Neural progenitor cell (in vitro differentiated cells): ENCODE data around the gene EEF2KMT. TPM values are rescaled to one million over a fixed set of nuclear protein-coding genes. Genes with fewer than 3 reads are reported as not detected.
"Not testable (repeated sequence)": the region's sequence is repeated elsewhere in the genome, so short reads cannot be mapped to it uniquely, and the experiment has no call there.

ENCODE experiments used
- DNase-seq: peaks from one replicate; pipeline ENCODE4 v3.0.0-alpha.2; 2016; ENCODE audit warnings: low spot score
- H2AFZ ChIP-seq: fragments of 200-600 bp; sonication (generic); replicated peaks from 2 replicates; pipeline ENCODE4 v1.6.1; 2016; ENCODE audit warnings: antibody characterized with exemption
- H3F3A ChIP-seq: fragments of 200-600 bp; sonication (generic); 2 replicates; pipeline ENCODE4 v1.6.1; 2016; ENCODE audit warnings: antibody characterized with exemption, low read depth
- H3K27ac ChIP-seq: fragments of 200-600 bp; sonication (generic); 2 replicates; pipeline ENCODE4 v1.5.1; 2016; ENCODE audit warnings: mild to moderate bottlenecking
- H3K27me3 ChIP-seq: fragments of 200-600 bp; sonication (generic); 2 replicates; pipeline ENCODE4 v1.6.1; 2016; ENCODE audit warnings: mild to moderate bottlenecking, moderate library complexity
- H3K36me3 ChIP-seq: fragments of 200-600 bp; sonication (generic); 2 replicates; pipeline ENCODE4 v1.5.1; 2016
- H3K4me1 ChIP-seq: fragments of 200-600 bp; sonication (generic); 2 replicates; pipeline ENCODE4 v1.6.1; 2016; ENCODE audit warnings: mixed run types
- H3K4me2 ChIP-seq: fragments of 200-600 bp; sonication (generic); 2 replicates; pipeline ENCODE4 v1.6.1; 2016
- H3K4me3 ChIP-seq: fragments of 200-600 bp; sonication (generic); 2 replicates; pipeline ENCODE4 v1.5.1; 2016
- H3K79me2 ChIP-seq: fragments of 200-600 bp; sonication (generic); 2 replicates; pipeline ENCODE4 v1.6.1; 2016; ENCODE audit warnings: low read depth
- H3K9ac ChIP-seq: fragments of 200-600 bp; sonication (generic); 2 replicates; pipeline ENCODE4 v1.6.1; 2016
- H3K9me3 ChIP-seq: fragments of 200-600 bp; sonication (generic); 2 replicates; pipeline ENCODE4 v1.5.1; 2016; ENCODE audit warnings: low read depth
- H4K20me1 ChIP-seq: fragments of 200-600 bp; sonication (generic); 2 replicates; pipeline ENCODE4 v1.6.1; 2016; ENCODE audit warnings: low read depth
- H3K27ac Mint-ChIP-seq: 3 replicates; pipeline ENCODE4 v1.8.0; 2021; ENCODE audit warnings: mixed read lengths
- H3K27me3 Mint-ChIP-seq: 2 replicates; pipeline ENCODE4 v1.8.0; 2022; ENCODE audit warnings: low read depth, mild to moderate bottlenecking, inconsistent platforms, moderate library complexity, mixed read lengths; ENCODE audit not compliant: insufficient read depth
- H3K36me3 Mint-ChIP-seq: 3 replicates; pipeline ENCODE4 v1.8.0; 2021; ENCODE audit warnings: mixed read lengths
- H3K4me1 Mint-ChIP-seq: 3 replicates; pipeline ENCODE4 v1.8.0; 2021; ENCODE audit warnings: mixed read lengths
- H3K4me3 Mint-ChIP-seq: 3 replicates; pipeline ENCODE4 v1.8.0; 2021; ENCODE audit warnings: mild to moderate bottlenecking, moderate library complexity, mixed read lengths
- H3K9me3 Mint-ChIP-seq: 3 replicates; pipeline ENCODE4 v1.8.0; 2020; ENCODE audit warnings: mixed read lengths
- EZH2 ChIP-seq: fragments of 200-600 bp; sonication (generic); IDR thresholded peaks from 2 replicates; pipeline ENCODE4 v1.6.1; 2017; ENCODE audit warnings: antibody characterized with exemption, mild to moderate bottlenecking, moderate library complexity
- EZH2phosphoT487 ChIP-seq: fragments of 200-600 bp; sonication (generic); IDR thresholded peaks from 2 replicates; pipeline ENCODE4 v1.6.1; 2017; ENCODE audit warnings: antibody characterized with exemption
- total RNA-seq: library from RNA; depleted of rRNA; stranded (reverse); fragments of >200 nt; gene quantifications from 2 replicates; pipeline ENCODE4 v1.2.3, GENCODE V29; 2015; ENCODE audit warnings: low replicate concordance
- TF ChIP-seq, protein P1 (sequence below): fragments of 200-600 bp; sonication (generic); IDR thresholded peaks from 2 replicates; pipeline ENCODE4 v1.5.1; 2017; ENCODE audit warnings: antibody characterized with exemption, mild to moderate bottlenecking

Gene EEF2KMT
- total RNA-seq, 1 donor from 2014 or later, result 4.1 TPM

DNA sequence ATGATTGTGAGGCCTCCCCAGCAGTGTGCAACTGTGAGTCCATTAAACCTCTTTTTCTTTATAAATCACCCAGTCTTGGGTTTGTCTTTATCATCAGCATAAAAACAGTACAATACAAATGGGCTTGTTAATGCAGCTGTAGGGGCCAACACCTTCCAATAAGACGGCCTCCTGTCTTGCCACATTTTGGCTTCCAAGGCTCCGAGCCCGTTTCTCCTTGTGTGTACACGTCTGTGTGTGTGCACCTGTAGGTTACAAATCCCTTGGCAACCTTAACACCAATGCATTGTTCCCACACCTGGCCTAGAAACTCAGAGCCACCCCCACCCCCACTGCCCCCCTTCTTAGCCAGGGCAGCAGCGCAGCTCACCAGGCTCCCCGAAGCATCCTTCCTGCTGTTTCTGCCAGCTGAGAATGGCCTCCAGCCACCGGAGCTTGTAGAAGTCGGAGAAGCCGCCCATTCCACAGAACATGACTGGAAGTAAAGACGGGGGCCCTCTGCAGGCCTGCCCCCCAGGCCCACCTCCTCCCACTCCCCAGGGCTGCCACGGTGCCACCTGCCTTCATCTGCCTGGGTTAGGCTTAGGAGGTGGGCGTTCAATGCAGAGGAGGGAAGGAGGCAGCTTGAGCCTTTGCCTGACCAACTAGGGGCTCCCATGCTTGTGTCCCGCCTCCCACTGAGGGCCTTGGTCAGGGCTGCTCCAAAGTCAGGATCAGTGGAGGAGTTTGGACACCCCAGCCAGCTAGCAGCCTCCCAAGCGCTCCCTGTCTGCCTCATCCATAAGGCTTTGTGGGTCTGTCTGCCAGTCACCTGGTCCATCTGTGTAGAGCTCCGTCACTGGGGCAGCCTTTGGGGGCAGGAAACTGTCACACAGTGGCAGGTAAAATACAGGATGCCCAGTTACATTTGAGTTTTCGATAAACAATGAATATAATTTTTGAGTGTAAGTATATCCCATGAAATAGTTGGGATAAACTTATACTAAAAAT lies 42.4 kb downstream of the EEF2KMT start:
- no peak overlapping the region for H3K27ac Mint-ChIP-seq

DNA sequence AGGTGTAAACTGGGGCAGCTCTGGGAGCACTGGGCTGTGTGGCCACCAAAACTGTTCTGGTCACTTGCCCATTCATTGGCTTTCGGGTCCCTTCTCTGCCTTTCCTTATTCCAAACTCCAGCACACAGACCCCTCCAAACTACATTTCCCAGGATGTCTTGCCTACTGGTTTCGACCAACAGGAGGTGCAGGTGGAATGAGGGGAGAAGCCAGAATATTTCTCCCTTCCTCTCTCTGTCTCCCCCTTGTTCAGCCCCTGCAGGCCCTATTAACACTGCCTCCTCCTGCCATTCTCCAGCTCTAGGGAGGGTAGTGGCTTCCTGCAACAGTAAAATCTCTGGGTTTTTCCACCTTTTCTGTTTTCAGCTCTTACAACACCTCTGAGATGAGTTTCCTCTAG lies 50.7 kb downstream of the EEF2KMT start:
- H3K36me3 ChIP-seq, result no peaks in the 10 kb centered on the region
- no peak overlapping the region for H3K27ac ChIP-seq
- H3K4me2 ChIP-seq, result no peak overlapping the region
- H3K4me1 ChIP-seq, result no peaks in the 10 kb centered on the region
- Mint-ChIP-seq H3K36me3 (no peaks in the 10 kb centered on the region), H3K27me3 (no peaks in the 10 kb centered on the region), H3K4me1 (no peaks in the 10 kb centered on the region), H3K9me3 (no peaks in the 10 kb centered on the region), H3K27ac (no peak overlapping the region), H3K4me3 (no peak overlapping the region)
- no peaks in the 10 kb centered on the region for H3K79me2 ChIP-seq
- no peaks in the 10 kb centered on the region for H3F3A ChIP-seq
- H2AFZ ChIP-seq, result no peak overlapping the region
- no peaks in the 10 kb centered on the region for H4K20me1 ChIP-seq
- no peak overlapping the region for H3K9ac ChIP-seq
- TF ChIP-seq EZH2phosphoT487 (no peak), EZH2 (no peak)
- no peaks in the 10 kb centered on the region for H3K9me3 ChIP-seq
- no peak for DNase-seq
- H3K27me3 ChIP-seq, result no peaks in the 10 kb centered on the region
- no peak overlapping the region for H3K4me3 ChIP-seq

More for the DNA sequence above, 42.4 kb downstream of the EEF2KMT start:
- H3K36me3 Mint-ChIP-seq, result no peaks in the 10 kb centered on the region
- Histone ChIP-seq H3K4me1 (peaks cover 18% of the 10 kb centered on the region), H3K4me2 (no peak overlapping the region), H2AFZ (no peak overlapping the region), H3K4me3 (no peak overlapping the region), H3K9me3 (no peaks in the 10 kb centered on the region), H3K27me3 (no peaks in the 10 kb centered on the region), H3F3A (peaks cover 23% of the 10 kb centered on the region), H4K20me1 (no peaks in the 10 kb centered on the region), H3K27ac (no peak overlapping the region), H3K79me2 (no peaks in the 10 kb centered on the region), H3K9ac (no peak overlapping the region), H3K36me3 (no peaks in the 10 kb centered on the region)
- peaks cover 2% of the 10 kb centered on the region for H3K27me3 Mint-ChIP-seq
- no peak for DNase-seq
- peaks cover 4% of the 10 kb centered on the region for H3K4me1 Mint-ChIP-seq
- H3K9me3 Mint-ChIP-seq, result no peaks in the 10 kb centered on the region
- no peak overlapping the region for H3K4me3 Mint-ChIP-seq
- TF ChIP-seq, protein P1, sequence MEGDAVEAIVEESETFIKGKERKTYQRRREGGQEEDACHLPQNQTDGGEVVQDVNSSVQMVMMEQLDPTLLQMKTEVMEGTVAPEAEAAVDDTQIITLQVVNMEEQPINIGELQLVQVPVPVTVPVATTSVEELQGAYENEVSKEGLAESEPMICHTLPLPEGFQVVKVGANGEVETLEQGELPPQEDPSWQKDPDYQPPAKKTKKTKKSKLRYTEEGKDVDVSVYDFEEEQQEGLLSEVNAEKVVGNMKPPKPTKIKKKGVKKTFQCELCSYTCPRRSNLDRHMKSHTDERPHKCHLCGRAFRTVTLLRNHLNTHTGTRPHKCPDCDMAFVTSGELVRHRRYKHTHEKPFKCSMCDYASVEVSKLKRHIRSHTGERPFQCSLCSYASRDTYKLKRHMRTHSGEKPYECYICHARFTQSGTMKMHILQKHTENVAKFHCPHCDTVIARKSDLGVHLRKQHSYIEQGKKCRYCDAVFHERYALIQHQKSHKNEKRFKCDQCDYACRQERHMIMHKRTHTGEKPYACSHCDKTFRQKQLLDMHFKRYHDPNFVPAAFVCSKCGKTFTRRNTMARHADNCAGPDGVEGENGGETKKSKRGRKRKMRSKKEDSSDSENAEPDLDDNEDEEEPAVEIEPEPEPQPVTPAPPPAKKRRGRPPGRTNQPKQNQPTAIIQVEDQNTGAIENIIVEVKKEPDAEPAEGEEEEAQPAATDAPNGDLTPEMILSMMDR, result no peak
- TF ChIP-seq EZH2 (no peak), EZH2phosphoT487 (no peak)

DNA sequence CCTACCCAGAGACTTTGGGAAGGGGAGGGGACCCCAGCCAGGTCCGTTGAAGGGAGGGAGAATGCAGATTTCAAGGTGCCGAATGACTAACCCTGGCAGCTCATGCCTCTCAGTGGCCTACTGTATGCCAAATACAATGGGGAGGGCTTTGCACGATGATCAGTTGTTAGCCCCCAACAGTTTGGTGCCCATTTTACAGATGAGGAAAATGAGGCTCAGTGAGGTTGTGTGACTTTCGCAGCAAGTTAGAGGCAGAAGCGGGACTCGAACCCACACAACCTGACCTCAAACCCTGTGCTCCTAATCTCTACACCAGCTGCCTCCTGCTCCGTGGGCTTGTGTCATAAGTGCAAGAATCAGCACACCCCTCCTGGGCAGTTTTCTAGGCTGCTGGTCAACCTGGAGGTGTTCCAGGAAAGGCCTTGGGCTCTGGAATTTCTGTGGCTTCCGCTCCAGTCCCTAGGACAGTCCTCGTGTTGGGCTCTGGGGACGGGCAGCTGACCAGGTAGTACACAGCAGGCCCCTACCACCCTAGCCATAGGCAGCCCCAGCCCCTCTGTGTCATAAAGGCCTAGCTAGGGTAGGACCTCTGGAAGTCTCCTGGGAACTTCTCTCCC lies 52.0 kb downstream of the EEF2KMT start:
- Histone ChIP-seq H3K4me2 (no peak overlapping the region), H3K79me2 (no peaks in the 10 kb centered on the region), H3K27ac (no peak overlapping the region), H3K27me3 (no peaks in the 10 kb centered on the region), H3K9ac (no peak overlapping the region), H3K4me3 (no peak overlapping the region), H3F3A (no peaks in the 10 kb centered on the region), H4K20me1 (no peaks in the 10 kb centered on the region), H2AFZ (no peak overlapping the region), H3K36me3 (no peaks in the 10 kb centered on the region), H3K4me1 (no peaks in the 10 kb centered on the region), H3K9me3 (no peaks in the 10 kb centered on the region)
- no peak for DNase-seq
- Mint-ChIP-seq H3K27ac (no peak overlapping the region), H3K9me3 (no peaks in the 10 kb centered on the region), H3K27me3 (peaks cover 5% of the 10 kb centered on the region), H3K4me3 (no peak overlapping the region), H3K36me3 (no peaks in the 10 kb centered on the region), H3K4me1 (no peaks in the 10 kb centered on the region)
- TF ChIP-seq, protein P1, result no peak
- no peak for TF ChIP-seq EZH2

DNA sequence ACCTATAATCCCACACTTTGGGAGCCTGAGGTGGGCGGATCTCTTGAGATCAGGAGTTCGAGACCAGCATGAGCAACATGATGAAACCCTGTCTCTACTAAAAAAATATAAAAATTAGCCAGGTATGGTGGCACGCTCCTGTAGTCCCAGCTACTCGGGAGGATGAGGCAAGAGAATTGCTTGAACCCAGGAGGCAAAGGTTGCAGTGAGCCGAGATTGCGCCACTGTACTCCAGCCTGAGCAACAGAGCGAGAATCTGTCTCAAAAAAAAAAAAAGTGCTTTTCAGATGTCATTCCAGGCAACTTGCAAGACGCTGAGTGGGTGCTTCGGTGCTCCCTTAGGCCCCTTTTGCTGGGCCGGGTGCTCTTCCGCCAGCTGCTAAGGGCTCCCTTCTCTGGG lies 53.0 kb downstream of the EEF2KMT start:
- not testable (repeated sequence) for H3K4me2 ChIP-seq, H3K79me2 ChIP-seq, H3K36me3 Mint-ChIP-seq, H3K4me1 ChIP-seq, H3K27ac Mint-ChIP-seq, H3F3A ChIP-seq, H3K4me3 Mint-ChIP-seq, H3K9me3 Mint-ChIP-seq, DNase-seq, H3K27me3 Mint-ChIP-seq, H2AFZ ChIP-seq, H3K9me3 ChIP-seq, H3K27me3 ChIP-seq, H3K4me1 Mint-ChIP-seq, H3K36me3 ChIP-seq, H3K9ac ChIP-seq, H3K27ac ChIP-seq, H3K4me3 ChIP-seq, H4K20me1 ChIP-seq
